Fibroblast of lung (primary cell): Measurements from ENCODE around the gene TRIM71.
"Not testable (repeated sequence)": the region's sequence is repeated elsewhere in the genome, so short reads cannot be mapped to it uniquely, and the experiment has no call there.

Experiments
- EZH2 ChIP-seq: IDR thresholded peaks from 2 replicates; pipeline ENCODE4 v1.5.1; 2012; ENCODE audit warnings: low read length, control low read depth, mild to moderate bottlenecking; ENCODE audit errors: missing control alignments
- TF ChIP-seq, protein P1 (sequence below), 2 donors: IDR thresholded peaks in 1 of 2; conservative IDR thresholded peaks in 1 of 2; 1 replicate in 1 of 2; 2 replicates in 1 of 2; pipeline ENCODE4 v1.5.1; 2011 to 2012; ENCODE audit warnings: low read length in 2 of 2, control low read depth in 1 of 2, inconsistent platforms in 1 of 2, low read depth in 1 of 2, mild to moderate bottlenecking in 1 of 2

DNA sequence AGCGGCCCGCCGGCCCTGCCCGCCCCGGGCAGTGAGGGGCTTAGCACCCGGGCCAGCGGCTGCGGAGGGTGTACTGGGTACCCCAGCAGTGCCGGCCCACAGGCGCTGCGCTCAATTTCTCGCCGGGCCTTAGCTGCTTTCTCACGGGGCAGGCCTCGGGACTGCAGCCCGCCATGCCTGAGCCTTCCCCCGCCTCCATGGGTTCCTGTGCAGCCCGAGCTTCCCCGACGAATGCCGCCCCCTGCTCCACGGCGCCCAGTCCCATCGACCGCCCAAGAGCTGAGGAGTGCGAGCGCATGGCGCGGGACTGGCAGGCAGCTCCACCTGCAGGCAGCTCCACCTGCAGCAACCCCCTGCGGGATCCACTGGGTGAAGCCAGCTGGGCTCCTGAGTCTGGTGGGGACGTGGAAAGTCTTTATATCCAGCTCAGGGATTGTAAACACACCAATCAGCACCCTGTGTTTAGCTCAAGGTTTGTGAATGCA lies 85.1 kb downstream of the TRIM71 start:
- TF ChIP-seq, protein P1, sequence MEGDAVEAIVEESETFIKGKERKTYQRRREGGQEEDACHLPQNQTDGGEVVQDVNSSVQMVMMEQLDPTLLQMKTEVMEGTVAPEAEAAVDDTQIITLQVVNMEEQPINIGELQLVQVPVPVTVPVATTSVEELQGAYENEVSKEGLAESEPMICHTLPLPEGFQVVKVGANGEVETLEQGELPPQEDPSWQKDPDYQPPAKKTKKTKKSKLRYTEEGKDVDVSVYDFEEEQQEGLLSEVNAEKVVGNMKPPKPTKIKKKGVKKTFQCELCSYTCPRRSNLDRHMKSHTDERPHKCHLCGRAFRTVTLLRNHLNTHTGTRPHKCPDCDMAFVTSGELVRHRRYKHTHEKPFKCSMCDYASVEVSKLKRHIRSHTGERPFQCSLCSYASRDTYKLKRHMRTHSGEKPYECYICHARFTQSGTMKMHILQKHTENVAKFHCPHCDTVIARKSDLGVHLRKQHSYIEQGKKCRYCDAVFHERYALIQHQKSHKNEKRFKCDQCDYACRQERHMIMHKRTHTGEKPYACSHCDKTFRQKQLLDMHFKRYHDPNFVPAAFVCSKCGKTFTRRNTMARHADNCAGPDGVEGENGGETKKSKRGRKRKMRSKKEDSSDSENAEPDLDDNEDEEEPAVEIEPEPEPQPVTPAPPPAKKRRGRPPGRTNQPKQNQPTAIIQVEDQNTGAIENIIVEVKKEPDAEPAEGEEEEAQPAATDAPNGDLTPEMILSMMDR (conservative IDR thresholded peaks at IDR 0.05 in 1 of 2, IDR thresholded peaks at IDR 0.05 in 1 of 2; ENCODE audit: low read depth in 1 of 2, low read length in 2 of 2), result not testable (repeated sequence)
- not testable (repeated sequence) for TF ChIP-seq EZH2
